Neural cell (in vitro differentiated cells): ENCODE results near the gene PLN. TPM values are rescaled to one million over a fixed set of nuclear protein-coding genes. Genes with fewer than 3 reads are reported as not detected.

ENCODE experiments used
- H2AFZ ChIP-seq: fragments of 200-600, 300-800 bp; sonication (generic), shearing (Covaris generic); 2 replicates; pipeline ENCODE4 v1.6.0; 2014; ENCODE audit warnings: low read depth, mild to moderate bottlenecking, antibody characterized with exemption, low read length, moderate library complexity
- H3F3A ChIP-seq: fragments of 200-600 bp; shearing (Covaris generic); 2 replicates; pipeline ENCODE4 v1.6.1; 2016; ENCODE audit warnings: mild to moderate bottlenecking, moderate library complexity, mixed read lengths, antibody characterized with exemption, low read length; ENCODE audit not compliant: insufficient read depth, poor library complexity, severe bottlenecking
- H3K27ac ChIP-seq: fragments of 200-600, 300-800 bp; sonication (generic), shearing (Covaris generic); 2 replicates; pipeline ENCODE4 v1.5.1; 2014; ENCODE audit warnings: mild to moderate bottlenecking, low read length, moderate library complexity
- H3K27me3 ChIP-seq: fragments of 300-800, 200-600 bp; sonication (generic), shearing (Covaris generic); 2 replicates; pipeline ENCODE4 v1.6.0; 2014; ENCODE audit warnings: mild to moderate bottlenecking, low read depth, low read length, moderate library complexity; ENCODE audit not compliant: insufficient read depth
- H3K36me3 ChIP-seq: fragments of 300-800, 200-600 bp; sonication (generic), shearing (Covaris generic); 2 replicates; pipeline ENCODE4 v1.5.1; 2014; ENCODE audit warnings: mild to moderate bottlenecking, antibody characterized with exemption, low read length, moderate library complexity; ENCODE audit not compliant: insufficient read depth
- H3K4me2 ChIP-seq: fragments of 300-800, 200-600 bp; sonication (generic), shearing (Covaris generic); 2 replicates; pipeline ENCODE4 v1.6.0; 2014; ENCODE audit warnings: mild to moderate bottlenecking, low read length
- H3K4me3 ChIP-seq: fragments of 300-800, 200-600 bp; sonication (generic), shearing (Covaris generic); 2 replicates; pipeline ENCODE4 v1.5.1; 2014; ENCODE audit warnings: mild to moderate bottlenecking, low read length, moderate library complexity
- H3K79me2 ChIP-seq: fragments of 200-600 bp; shearing (Covaris generic); replicated peaks from 2 replicates; pipeline ENCODE4 v1.6.0; 2014; ENCODE audit warnings: mild to moderate bottlenecking, low read length, moderate library complexity; ENCODE audit not compliant: insufficient read depth
- H3K9ac ChIP-seq: fragments of 300-800, 200-600 bp; sonication (generic), shearing (Covaris generic); 2 replicates; pipeline ENCODE4 v1.6.1; 2016; ENCODE audit warnings: mild to moderate bottlenecking, low read length, mixed read lengths
- H3K9me2 ChIP-seq: fragments of 200-600 bp; shearing (Covaris generic); 2 replicates; pipeline ENCODE4 v1.6.1; 2016; ENCODE audit warnings: mild to moderate bottlenecking, low read length, mixed read lengths; ENCODE audit not compliant: insufficient read depth
- H3K9me3 ChIP-seq: fragments of 200-600, 300-800 bp; sonication (generic), shearing (Covaris generic); 2 replicates; pipeline ENCODE4 v1.6.1; 2016; ENCODE audit warnings: mild to moderate bottlenecking, mixed run types, low read length, moderate library complexity, mixed read lengths
- H4K20me1 ChIP-seq: fragments of 200-600 bp; shearing (Covaris generic); 2 replicates; pipeline ENCODE4 v1.6.1; 2016; ENCODE audit warnings: mild to moderate bottlenecking, mixed run types; ENCODE audit not compliant: insufficient read depth
- CTCF ChIP-seq: fragments of 450-650 bp; IDR thresholded peaks from 2 replicates; pipeline ENCODE4 v1.5.1; 2014; ENCODE audit warnings: antibody characterized with exemption, mild to moderate bottlenecking, moderate library complexity; ENCODE audit not compliant: poor library complexity, severe bottlenecking
- EP300 ChIP-seq: fragments of 450-650 bp; conservative IDR thresholded peaks from 2 replicates; pipeline ENCODE4 v1.6.1; 2014; ENCODE audit warnings: antibody characterized with exemption, mild to moderate bottlenecking, moderate library complexity; ENCODE audit not compliant: poor library complexity, severe bottlenecking
- EZH2 ChIP-seq: fragments of 200-600, 300-800 bp; shearing (Covaris generic), sonication (generic); IDR thresholded peaks from 2 replicates; pipeline ENCODE4 v1.6.1; 2014; ENCODE audit warnings: antibody characterized with exemption, low read length, borderline replicate concordance, mild to moderate bottlenecking; ENCODE audit not compliant: insufficient read depth, poor library complexity, severe bottlenecking
- MXI1 ChIP-seq: fragments of 450-650 bp; conservative IDR thresholded peaks from 2 replicates; pipeline ENCODE4 v1.6.1; 2014; ENCODE audit warnings: antibody characterized with exemption, mild to moderate bottlenecking; ENCODE audit not compliant: poor library complexity, severe bottlenecking
- POLR2AphosphoS5 ChIP-seq: IDR thresholded peaks from 2 replicates; pipeline ENCODE4 v1.6.1; 2012
- RAD21 ChIP-seq: fragments of 450-650 bp; conservative IDR thresholded peaks from 2 replicates; pipeline ENCODE4 v1.6.1; 2014; ENCODE audit warnings: antibody characterized with exemption, mild to moderate bottlenecking, moderate library complexity
- REST ChIP-seq: IDR thresholded peaks from 2 replicates; pipeline ENCODE4 v1.6.1; 2012; ENCODE audit warnings: borderline replicate concordance
- SMC3 ChIP-seq: fragments of 450-650 bp; conservative IDR thresholded peaks from 2 replicates; pipeline ENCODE4 v1.6.1; 2014; ENCODE audit warnings: antibody characterized with exemption, mild to moderate bottlenecking, moderate library complexity; ENCODE audit not compliant: poor library complexity
- TAF1 ChIP-seq: IDR thresholded peaks from 2 replicates; pipeline ENCODE4 v1.6.1; 2012; ENCODE audit warnings: low read depth
- polyA plus RNA-seq: library from polyadenylated mRNA; depleted of rRNA; stranded (reverse); fragments of >200 nt; gene quantifications from 2 replicates; pipeline ENCODE4 v1.2.3, GENCODE V29; 2014

The PLN gene
- polyA plus RNA-seq, 1 donor from 2014 or later: not detected

- no peak overlapping the region for H3K27ac ChIP-seq
- H4K20me1 ChIP-seq: no peaks in the 10 kb centered on the region
- no peaks in the 10 kb centered on the region for H3K36me3 ChIP-seq
- no peaks in the 10 kb centered on the region for H3K9me3 ChIP-seq
- no peaks in the 10 kb centered on the region for H3F3A ChIP-seq
- H3K4me2 ChIP-seq: no peak overlapping the region
- no peaks in the 10 kb centered on the region for H3K9me2 ChIP-seq
- H3K4me3 ChIP-seq: no peak overlapping the region
- peaks cover 3% of the 10 kb centered on the region for H3K79me2 ChIP-seq
- peak; percentile 83 for TF ChIP-seq CTCF
- TF ChIP-seq SMC3: peak; percentile 85
- TF ChIP-seq POLR2AphosphoS5: no peak
- TF ChIP-seq EP300: no peak
- peak; percentile 86 for TF ChIP-seq RAD21
- TF ChIP-seq REST: no peak
- no peaks in the 10 kb centered on the region for H3K27me3 ChIP-seq
- H2AFZ ChIP-seq: no peak overlapping the region
- H3K9ac ChIP-seq: no peak overlapping the region
These were observed 39.0 kb upstream of the PLN start for GRCh38 chr6:118509009-118509617.

- Histone ChIP-seq H4K20me1 (no peaks in the 10 kb centered on the region), H2AFZ (no peak overlapping the region), H3K27me3 (no peaks in the 10 kb centered on the region), H3K79me2 (peaks cover 3% of the 10 kb centered on the region), H3K9ac (no peak overlapping the region), H3F3A (no peaks in the 10 kb centered on the region), H3K4me2 (no peak overlapping the region), H3K27ac (no peak overlapping the region), H3K4me3 (no peak overlapping the region), H3K9me3 (no peaks in the 10 kb centered on the region), H3K9me2 (no peaks in the 10 kb centered on the region), H3K36me3 (no peaks in the 10 kb centered on the region)
- TF ChIP-seq RAD21 (no peak), POLR2AphosphoS5 (no peak), TAF1 (no peak), EP300 (no peak), REST (no peak), SMC3 (no peak), CTCF (no peak), EZH2 (no peak), MXI1 (no peak)
These were observed 36.0 kb upstream of the PLN start for GRCh38 chr6:118511930-118512715.
